Heart left ventricle (tissue), 16 donors: ENCODE data around the gene SLC35F1. TPM values are rescaled to one million over a fixed set of nuclear protein-coding genes. Genes with fewer than 3 reads are reported as not detected.

Experiments
- ATAC-seq, 4 donors: fragments of 200-7000 bp; cut with Tn5 transposase; one replicate each; pipeline ENCODE4 v1.9.1; 2020 to 2022; ENCODE audit warnings: moderate library complexity in 4 of 4, mild to moderate bottlenecking in 3 of 4, moderate number of reproducible peaks in 1 of 4
- DNase-seq, 5 donors: peaks; one replicate each; pipeline ENCODE4 v3.0.0-alpha.2; 2020
- H3K27ac ChIP-seq, 12 donors: fragments of 200-600 bp; sonication (generic) in 4 of 12; one replicate each; pipeline versions ENCODE4 v1.5.0 to v1.8.0; 2016 to 2022; ENCODE audit warnings: mild to moderate bottlenecking in 2 of 12
- H3K27me3 ChIP-seq, 9 donors: fragments of 200-600 bp; sonication (generic) in 2 of 9; one replicate each; pipeline versions ENCODE4 v1.5.1 to v1.8.0; 2016 to 2022; ENCODE audit warnings: mild to moderate bottlenecking in 3 of 9
- H3K36me3 ChIP-seq, 9 donors: fragments of 200-600 bp; sonication (generic) in 2 of 9; one replicate each; pipeline versions ENCODE4 v1.5.0 to v1.8.0; 2018 to 2022; ENCODE audit warnings: mild to moderate bottlenecking in 2 of 9
- H3K4me1 ChIP-seq, 12 donors: fragments of 200-600 bp; sonication (generic) in 4 of 12; one replicate each; pipeline versions ENCODE4 v1.5.0 to v1.8.0; 2016 to 2022; ENCODE audit warnings: mild to moderate bottlenecking in 3 of 12
- H3K4me3 ChIP-seq, 12 donors: fragments of 200-600 bp; sonication (generic) in 4 of 12; one replicate each; pipeline versions ENCODE4 v1.5.0 to v1.8.0; 2017 to 2022; ENCODE audit warnings: mild to moderate bottlenecking in 9 of 12, moderate library complexity in 4 of 12
- H3K9me3 ChIP-seq, 12 donors: fragments of 200-600 bp; sonication (generic) in 4 of 12; one replicate each; pipeline versions ENCODE4 v1.5.0 to v1.8.0; 2016 to 2022; ENCODE audit warnings: mild to moderate bottlenecking in 1 of 12
- POLR2A ChIP-seq, 2 donors: fragments of 450-650 bp; IDR thresholded peaks; one replicate each; pipeline ENCODE4 v1.6.1; 2017; ENCODE audit warnings: antibody characterized with exemption in 2 of 2, mild to moderate bottlenecking in 2 of 2, moderate library complexity in 2 of 2
- WGBS, 4 donors: extraction: QIAGEN DNeasy Blood & Tissue Kit in 2 of 4; methylation state at CpG; one replicate each; pipeline versions ENCODE4 v1.1.5 to v1.1.7; 2013 to 2018; 5-methylcytosine and 5-hydroxymethylcytosine counted together
- intact Hi-C, 10 donors: fragments of 100-400 bp; cut with DNase I; formaldehyde crosslinking; loops; one replicate each; pipeline versions ENCODE4 v1.11.1 to v1.14.2; 2022
- polyA plus RNA-seq, 2 donors: library from polyadenylated mRNA; stranded (reverse); fragments of 200-250 nt; gene quantifications; one replicate each; pipeline ENCODE4 v1.2.3, GENCODE V29; 2013
- total RNA-seq, 9 donors: library from RNA; depleted of rRNA in 2 of 9; stranded (reverse); fragments of >200 nt in 2 of 9; fragmentation: NEBNext Ultra II Directional in 3 of 9; extraction: Animal tissue kit (Norgen Biotek cat#: 25700) in 3 of 9; gene quantifications; one replicate each; pipeline versions ENCODE4 v1.1.0 to v1.2.4, GENCODE V29; 2016 to 2023
- TF ChIP-seq, protein P1 (sequence below), 12 donors: fragments of 200-600 bp; sonication (generic) in 4 of 12; IDR thresholded peaks; one replicate each; pipeline versions ENCODE4 v1.5.0 to v1.8.0; 2018 to 2022; ENCODE audit warnings: antibody characterized with exemption in 12 of 12, mild to moderate bottlenecking in 5 of 12
- donor health status: ischemic (EF 13 %, LVEDD 7.1; RV severe dilation, severe dysfunction).
- donor health status: healthy with polysubstance abuse.
- donor health status: DM: no; HTN: yes; CAD: no.
- donor health status: DM: no; HTN: no; CAD: no.
- donor health status: ischemic (EF 25% LVEDD 6.9; RV normal size, moderate dysfunction).
- donor health status: ischemic (EF 25% LVEDD 5.7; RV mildly dilated, moderate dysfunction).
- donor health status: healthy.
- donor health status: DM: yes; HTN: yes; CAD: no.
- donor health status: ischemic (EF 35%, LVEDD 5.7; RV mildly dilated, moderate dysfunction).
- donor health status: nonischemic (EF 11% LVEDD 7.7; RV severe dilation, severe dysfunction).
- donor health status: DM: yes; HTN: yes; CAD: no.
- donor health status: PGD.
- donor health status: ischemic (EF 29% LVEDD 5.4; RV normal size, mild dysfunction).
- donor health status: nonischemic (EF 23%, LVEDD 6.1; RV moderate dilation, normal function).

SLC35F1 gene
- total and polyA plus RNA-seq, 11 donors, result 1.1 to 11.6 (median 5.0) TPM

DNA sequence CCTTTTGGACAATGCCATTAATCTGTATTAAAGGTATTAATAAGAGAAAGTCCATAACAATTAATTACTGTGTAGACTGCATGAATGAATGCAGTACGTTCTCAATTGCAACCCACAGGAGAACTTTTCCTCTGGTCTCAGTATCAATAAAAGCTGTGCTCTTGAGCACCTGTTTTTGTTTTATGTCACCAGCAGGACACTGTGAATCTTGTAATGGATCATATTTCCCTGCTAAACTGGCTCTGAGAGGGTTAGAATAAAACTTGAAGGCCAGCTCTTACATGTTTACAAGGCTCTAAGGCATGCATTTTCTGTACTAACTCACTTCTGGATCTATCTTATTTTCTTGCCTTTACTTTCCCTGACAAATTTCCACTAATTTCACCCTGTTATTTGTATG is 426.7 kb downstream of the SLC35F1 start:
- 88 to 94% (median 92%) methylated on average over 1 of the region's 1 CpG for WGBS, 4 donors

DNA sequence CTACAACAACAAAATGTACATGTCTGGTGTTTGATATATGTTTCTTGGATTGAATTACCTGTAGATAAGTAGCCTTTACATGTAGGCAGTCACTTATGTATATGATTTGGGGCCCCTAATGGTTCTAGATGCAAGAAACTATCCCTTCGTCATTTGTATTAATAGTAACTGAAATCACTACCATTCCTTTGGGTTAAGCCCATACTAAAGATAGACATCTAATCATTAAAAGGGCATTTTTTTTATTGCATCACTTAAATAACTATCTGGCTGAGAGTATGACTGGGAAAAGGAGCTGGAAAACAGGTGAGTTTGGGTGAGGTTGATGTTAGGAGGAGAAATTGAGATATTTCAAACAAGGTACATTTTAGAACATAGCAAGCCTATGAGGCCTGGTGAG is 427.6 kb downstream of the SLC35F1 start:
- no peaks in the 10 kb centered on the region for H3K4me1 ChIP-seq
- ATAC-seq, result no peak
- H3K27ac ChIP-seq, result no peak overlapping the region
- peaks cover 0 to 16% (median 2%) of the 10 kb centered on the region in 12 donors for H3K9me3 ChIP-seq
- H3K4me3 ChIP-seq, result no peak overlapping the region
- intact Hi-C loops, result no loop called here
- no peak for DNase-seq
- H3K27me3 ChIP-seq, result no peaks in the 10 kb centered on the region
- no peak for TF ChIP-seq POLR2A (IDR thresholded peaks at IDR 0.05)
- TF ChIP-seq, protein P1, sequence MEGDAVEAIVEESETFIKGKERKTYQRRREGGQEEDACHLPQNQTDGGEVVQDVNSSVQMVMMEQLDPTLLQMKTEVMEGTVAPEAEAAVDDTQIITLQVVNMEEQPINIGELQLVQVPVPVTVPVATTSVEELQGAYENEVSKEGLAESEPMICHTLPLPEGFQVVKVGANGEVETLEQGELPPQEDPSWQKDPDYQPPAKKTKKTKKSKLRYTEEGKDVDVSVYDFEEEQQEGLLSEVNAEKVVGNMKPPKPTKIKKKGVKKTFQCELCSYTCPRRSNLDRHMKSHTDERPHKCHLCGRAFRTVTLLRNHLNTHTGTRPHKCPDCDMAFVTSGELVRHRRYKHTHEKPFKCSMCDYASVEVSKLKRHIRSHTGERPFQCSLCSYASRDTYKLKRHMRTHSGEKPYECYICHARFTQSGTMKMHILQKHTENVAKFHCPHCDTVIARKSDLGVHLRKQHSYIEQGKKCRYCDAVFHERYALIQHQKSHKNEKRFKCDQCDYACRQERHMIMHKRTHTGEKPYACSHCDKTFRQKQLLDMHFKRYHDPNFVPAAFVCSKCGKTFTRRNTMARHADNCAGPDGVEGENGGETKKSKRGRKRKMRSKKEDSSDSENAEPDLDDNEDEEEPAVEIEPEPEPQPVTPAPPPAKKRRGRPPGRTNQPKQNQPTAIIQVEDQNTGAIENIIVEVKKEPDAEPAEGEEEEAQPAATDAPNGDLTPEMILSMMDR (IDR thresholded peaks at IDR 0.05), result no peak
- no peaks in the 10 kb centered on the region for H3K36me3 ChIP-seq
- 55 to 76% (median 62%) methylated on average over 1 of the region's 1 CpG for WGBS, 4 donors

More for the DNA sequence above, 426.7 kb downstream of the SLC35F1 start:
- no peak overlapping the region for H3K4me3 ChIP-seq
- intact Hi-C loops, result no loop called here
- H3K36me3 ChIP-seq, result no peaks in the 10 kb centered on the region
- no peak for TF ChIP-seq POLR2A (IDR thresholded peaks at IDR 0.05)
- TF ChIP-seq, protein P1 (IDR thresholded peaks at IDR 0.05), result no peak
- ATAC-seq, result no peak
- H3K4me1 ChIP-seq, result no peaks in the 10 kb centered on the region
- no peaks in the 10 kb centered on the region for H3K27me3 ChIP-seq
- no peak for DNase-seq
- peaks cover 0 to 12% (median 2%) of the 10 kb centered on the region in 12 donors for H3K9me3 ChIP-seq
- no peak overlapping the region for H3K27ac ChIP-seq

DNA sequence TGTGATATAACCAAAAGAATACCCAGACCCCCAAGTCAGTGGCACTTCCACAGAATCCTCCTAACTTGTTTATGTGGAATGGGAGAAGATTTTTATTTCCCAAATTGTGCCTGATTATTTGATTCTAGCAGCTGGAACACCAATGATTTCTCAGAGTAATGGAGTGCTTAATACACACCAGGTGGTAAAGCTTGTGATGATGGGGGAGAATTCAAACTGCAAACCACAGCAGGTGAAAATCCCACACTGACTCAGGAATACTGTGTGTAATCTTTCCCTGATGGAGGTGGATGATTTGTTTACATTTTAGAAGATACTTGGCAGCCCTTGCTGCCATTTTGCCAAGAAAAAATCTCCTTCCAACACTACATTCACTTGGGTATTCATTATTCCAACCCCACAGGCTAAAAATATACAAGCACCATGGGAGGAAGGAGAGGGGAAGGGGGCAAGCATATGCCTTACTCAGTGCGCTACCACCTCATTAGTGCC is 428.3 kb downstream of the SLC35F1 start:
- no peak for TF ChIP-seq POLR2A (IDR thresholded peaks at IDR 0.05)
- TF ChIP-seq, protein P1 (IDR thresholded peaks at IDR 0.05), result no peak
- no peak for DNase-seq
- Histone ChIP-seq H3K27me3 (no peaks in the 10 kb centered on the region), H3K4me1 (no peaks in the 10 kb centered on the region), H3K9me3 (peaks cover 0 to 16% (median 2%) of the 10 kb centered on the region in 12 donors), H3K36me3 (no peaks in the 10 kb centered on the region), H3K27ac (no peak overlapping the region), H3K4me3 (no peak overlapping the region)
- WGBS, 4 donors, result 56 to 89% (median 82%) methylated on average over 1 of the region's 1 CpG
- ATAC-seq, result no peak
- intact Hi-C loops, result no loop called here

DNA sequence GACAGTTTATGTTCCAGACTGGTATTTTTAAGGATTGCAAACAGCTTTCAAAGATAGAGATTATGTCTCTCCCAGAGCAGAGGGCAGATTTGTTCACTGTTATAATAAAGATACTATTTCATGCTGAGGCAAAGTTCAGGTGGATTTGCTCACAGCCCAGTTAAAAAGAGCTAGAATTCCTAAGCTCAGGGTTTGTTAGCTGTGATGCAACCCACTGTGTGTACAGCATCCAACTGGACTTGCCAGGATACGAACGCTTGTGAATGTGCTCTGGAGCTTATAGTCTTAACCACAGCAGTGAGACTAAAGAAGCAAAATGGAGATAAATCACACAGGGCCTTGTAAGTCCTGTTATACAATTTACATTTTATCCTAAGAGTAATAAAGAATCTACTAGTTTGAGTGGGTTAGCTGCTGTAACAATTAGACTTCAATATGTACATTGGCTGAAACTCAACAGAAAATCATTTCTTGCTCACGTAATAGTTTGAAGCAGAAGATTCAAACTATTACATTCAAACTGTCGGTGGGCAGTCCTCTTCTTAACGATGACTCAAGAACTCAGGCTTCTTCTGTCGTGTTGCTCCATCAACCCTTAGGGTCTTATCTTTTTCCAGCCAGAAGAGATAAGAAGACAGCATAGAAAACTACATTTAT is 437.1 kb downstream of the SLC35F1 start:
- no peak for ATAC-seq
- H3K4me3 ChIP-seq, result no peak overlapping the region
- H3K27me3 ChIP-seq, result no peaks in the 10 kb centered on the region
- no peak overlapping the region for H3K27ac ChIP-seq
- peaks cover 0 to 4% (median 0%) of the 10 kb centered on the region in 12 donors for H3K4me1 ChIP-seq
- 68 to 86% (median 81%) methylated on average over 6 of the region's 6 CpGs for WGBS, 4 donors
- TF ChIP-seq, protein P1 (IDR thresholded peaks at IDR 0.05), result no peak
- no peak for TF ChIP-seq POLR2A (IDR thresholded peaks at IDR 0.05)
- H3K36me3 ChIP-seq, result no peaks in the 10 kb centered on the region
- no peak for DNase-seq
- intact Hi-C loops, result no loop called here
- H3K9me3 ChIP-seq, result peaks cover 0 to 15% (median 0%) of the 10 kb centered on the region in 12 donors
